Tibial nerve (tissue), 4 donors: ENCODE measurements around the gene FOXJ2. TPM values are rescaled to one million over a fixed set of nuclear protein-coding genes. Genes with fewer than 3 reads are reported as not detected.
"Not testable (repeated sequence)": the region's sequence is repeated elsewhere in the genome, so short reads cannot be mapped to it uniquely, and the experiment has no call there.

ENCODE experiments used
- DNase-seq, 2 donors: peaks; one replicate each; pipeline ENCODE4 v3.0.0-alpha.2; 2019; ENCODE audit warnings: low spot score in 2 of 2
- H3K27ac ChIP-seq, 4 donors: fragments of 200-600 bp; sonication (generic) in 3 of 4; one replicate each; pipeline ENCODE4 v1.5.1; 2017 to 2019; ENCODE audit warnings: mild to moderate bottlenecking in 1 of 4
- H3K27me3 ChIP-seq, 2 donors: fragments of 200-600 bp; sonication (generic) in 1 of 2; one replicate each; pipeline versions ENCODE4 v1.5.1 to v1.6.0; 2017 to 2019
- H3K36me3 ChIP-seq, 3 donors: fragments of 200-600 bp; sonication (generic); one replicate each; pipeline ENCODE4 v1.5.1; 2018 to 2019
- H3K4me1 ChIP-seq, 4 donors: fragments of 200-600 bp; sonication (generic) in 3 of 4; one replicate each; pipeline ENCODE4 v1.5.1; 2017 to 2019
- H3K4me3 ChIP-seq, 4 donors: fragments of 200-600 bp; sonication (generic) in 3 of 4; one replicate each; pipeline ENCODE4 v1.5.1; 2017 to 2019; ENCODE audit warnings: mild to moderate bottlenecking in 1 of 4, moderate library complexity in 1 of 4
- H3K9me3 ChIP-seq, 4 donors: fragments of 200-600 bp; sonication (generic) in 3 of 4; one replicate each; pipeline ENCODE4 v1.5.1; 2017 to 2019
- EP300 ChIP-seq, 2 donors: sonication (generic); formaldehyde crosslinking; IDR thresholded peaks; one replicate each; pipeline ENCODE4 v1.6.1; 2017; ENCODE audit warnings: antibody characterized with exemption in 2 of 2, mild to moderate bottlenecking in 1 of 2
- POLR2A ChIP-seq, 2 donors: fragments of 450-650 bp; IDR thresholded peaks; one replicate each; pipeline ENCODE4 v1.6.1; 2017; ENCODE audit warnings: antibody characterized with exemption in 2 of 2, mild to moderate bottlenecking in 2 of 2, moderate library complexity in 2 of 2
- WGBS, 2 donors: methylation state at CpG; one replicate each; pipeline ENCODE4 v1.1.5; 2018; 5-methylcytosine and 5-hydroxymethylcytosine counted together
- total RNA-seq, 4 donors: library from RNA; depleted of rRNA; stranded (reverse); fragments of >200 nt; gene quantifications; one replicate each; pipeline ENCODE4 v1.1.0, GENCODE V29; 2016
- TF ChIP-seq, protein P1 (sequence below), 5 experiments: fragments of 200-600 bp in 3 of 5; fragments of 450-650 bp in 2 of 5; sonication (generic) in 3 of 5; IDR thresholded peaks; one replicate each; pipeline ENCODE4 v1.5.1; 2016 to 2019; ENCODE audit warnings: antibody characterized with exemption in 5 of 5, mild to moderate bottlenecking in 3 of 5, moderate library complexity in 2 of 5

Gene FOXJ2
- total RNA-seq, 4 donors from 2014 or later, result 19.4 to 24.7 (median 20.1) TPM

DNA sequence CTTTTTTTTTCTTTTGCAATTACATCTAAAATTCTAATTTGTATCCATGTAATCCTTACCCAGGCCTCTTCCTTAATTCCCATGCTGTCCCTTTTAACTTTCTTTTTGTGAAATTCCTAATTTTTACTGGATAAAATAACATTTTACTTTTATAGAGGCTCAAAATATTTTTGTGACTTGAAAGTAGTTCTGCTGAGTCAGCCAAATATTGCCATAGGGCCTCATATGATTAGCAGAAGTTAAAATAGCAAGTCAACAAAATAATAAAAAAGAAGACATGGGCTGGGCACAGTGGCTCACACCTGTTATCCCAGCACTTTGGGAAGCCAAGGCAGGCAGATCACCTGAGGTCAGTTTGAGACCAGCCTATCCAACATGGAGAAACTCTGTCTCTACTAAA is 31.6 kb downstream of the FOXJ2 start:
- H3K9me3 ChIP-seq, result no peaks in the 10 kb centered on the region
- peak overlapping the region in 2 of 4 donors; percentile 32 to 62 for H3K27ac ChIP-seq
- TF ChIP-seq, protein P1, sequence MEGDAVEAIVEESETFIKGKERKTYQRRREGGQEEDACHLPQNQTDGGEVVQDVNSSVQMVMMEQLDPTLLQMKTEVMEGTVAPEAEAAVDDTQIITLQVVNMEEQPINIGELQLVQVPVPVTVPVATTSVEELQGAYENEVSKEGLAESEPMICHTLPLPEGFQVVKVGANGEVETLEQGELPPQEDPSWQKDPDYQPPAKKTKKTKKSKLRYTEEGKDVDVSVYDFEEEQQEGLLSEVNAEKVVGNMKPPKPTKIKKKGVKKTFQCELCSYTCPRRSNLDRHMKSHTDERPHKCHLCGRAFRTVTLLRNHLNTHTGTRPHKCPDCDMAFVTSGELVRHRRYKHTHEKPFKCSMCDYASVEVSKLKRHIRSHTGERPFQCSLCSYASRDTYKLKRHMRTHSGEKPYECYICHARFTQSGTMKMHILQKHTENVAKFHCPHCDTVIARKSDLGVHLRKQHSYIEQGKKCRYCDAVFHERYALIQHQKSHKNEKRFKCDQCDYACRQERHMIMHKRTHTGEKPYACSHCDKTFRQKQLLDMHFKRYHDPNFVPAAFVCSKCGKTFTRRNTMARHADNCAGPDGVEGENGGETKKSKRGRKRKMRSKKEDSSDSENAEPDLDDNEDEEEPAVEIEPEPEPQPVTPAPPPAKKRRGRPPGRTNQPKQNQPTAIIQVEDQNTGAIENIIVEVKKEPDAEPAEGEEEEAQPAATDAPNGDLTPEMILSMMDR (IDR thresholded peaks at IDR 0.05), result no peak
- TF ChIP-seq POLR2A (IDR thresholded peaks at IDR 0.05), result no peak
- no peak for TF ChIP-seq EP300 (IDR thresholded peaks at IDR 0.05)
- H3K36me3 ChIP-seq, result no peaks in the 10 kb centered on the region
- no peak for DNase-seq
- peak overlapping the region in 1 of 4 donors; percentile 20 for H3K4me3 ChIP-seq
- no peaks in the 10 kb centered on the region for H3K4me1 ChIP-seq
- H3K27me3 ChIP-seq, result no peaks in the 10 kb centered on the region

GRCh38 chr12:8065991-8066594 is 33.6 kb downstream of the FOXJ2 start, which contains the start of gene C3AR1:
TSS of gene C3AR1 (minus strand) at chr12:8066359. CDS start at chr12:8060185, 6,174 bp downstream.
- H3K36me3 ChIP-seq, result no peaks in the 10 kb centered on the region
- WGBS, 2 donors, result 34 to 40% methylated on average over 2 of the region's 2 CpGs
- no peaks in the 10 kb centered on the region for H3K4me1 ChIP-seq
- no peaks in the 10 kb centered on the region for H3K9me3 ChIP-seq
- peak within 1 kb of the TSS in 1 of 4 donors; percentile 20 for H3K4me3 ChIP-seq
- no peaks in the 10 kb centered on the region for H3K27me3 ChIP-seq
- peak in 1 of 2 donors; percentile 44 for DNase-seq
- TF ChIP-seq, protein P1 (IDR thresholded peaks at IDR 0.05), result no peak
- TF ChIP-seq EP300 (IDR thresholded peaks at IDR 0.05), result peak in 1 of 2 donors; percentile 73
- TF ChIP-seq POLR2A (IDR thresholded peaks at IDR 0.05), result peak; percentile 7 to 28
- peak within 1 kb of the TSS in 3 of 4 donors; percentile 50 to 64 (median 62) for H3K27ac ChIP-seq

DNA sequence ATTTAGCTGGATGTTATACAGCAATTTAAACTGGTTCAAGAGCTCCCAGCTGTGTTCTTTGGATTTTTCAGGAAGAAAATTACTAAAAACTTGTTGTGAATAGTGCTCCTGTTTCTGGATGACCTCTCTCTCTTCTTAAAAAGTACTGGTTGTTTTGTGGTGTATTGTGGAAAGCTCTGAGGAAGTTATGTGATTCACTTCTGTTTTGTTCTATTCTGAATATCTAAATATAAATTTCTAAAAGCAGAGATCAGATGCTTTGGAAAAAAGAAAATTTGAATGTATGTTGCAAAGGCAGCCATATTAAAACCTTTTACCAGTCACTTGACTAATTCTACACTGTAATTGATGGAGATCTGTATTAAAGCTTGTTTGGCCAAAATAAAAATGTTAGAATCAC is 37.1 kb downstream of the FOXJ2 start:
- Histone ChIP-seq H3K4me3 (no peak overlapping the region), H3K27ac (peak overlapping the region in 1 of 4 donors; percentile 65), H3K27me3 (no peaks in the 10 kb centered on the region), H3K9me3 (no peaks in the 10 kb centered on the region), H3K36me3 (no peaks in the 10 kb centered on the region), H3K4me1 (no peaks in the 10 kb centered on the region)
- TF ChIP-seq, protein P1 (IDR thresholded peaks at IDR 0.05), result no peak
- peak in 1 of 2 donors; percentile 27 for TF ChIP-seq EP300 (IDR thresholded peaks at IDR 0.05)
- DNase-seq, result no peak

DNA sequence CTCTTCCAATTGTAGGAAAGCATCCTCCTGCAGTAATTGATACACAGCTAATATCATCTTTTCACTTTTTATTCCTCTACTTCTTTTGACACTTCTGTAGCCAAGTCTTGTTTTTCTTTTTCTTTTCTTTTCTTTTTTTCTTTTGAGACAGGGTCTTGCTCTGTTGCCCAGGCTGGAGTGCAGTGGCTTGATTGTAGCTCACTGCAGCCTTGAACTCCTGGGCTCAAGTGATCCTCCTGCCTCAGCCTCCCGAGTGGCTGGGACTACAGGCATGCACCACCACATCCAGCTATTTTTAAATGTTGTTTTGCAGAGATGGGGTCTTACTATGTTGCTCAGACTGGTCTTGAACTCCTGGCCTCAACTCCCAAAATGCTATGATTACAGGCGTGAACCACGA is 39.3 kb downstream of the FOXJ2 start:
- not testable (repeated sequence) for H3K4me1 ChIP-seq, H3K27ac ChIP-seq
- WGBS, 2 donors, result 84 to 94% methylated on average over 3 of the region's 3 CpGs

GRCh38 chr12:8075935-8076334 is 43.4 kb downstream of the FOXJ2 start:
- 88 to 89% methylated on average over 6 of the region's 6 CpGs for WGBS, 2 donors

More for the DNA sequence above, 39.3 kb downstream of the FOXJ2 start:
- H3K9me3 ChIP-seq, H3K4me3 ChIP-seq, H3K27me3 ChIP-seq, H3K36me3 ChIP-seq, DNase-seq: not testable (repeated sequence)

More at GRCh38 chr12:8075935-8076334, 43.4 kb downstream of the FOXJ2 start:
- Histone ChIP-seq H3K4me3 (no peak overlapping the region), H3K36me3 (no peaks in the 10 kb centered on the region), H3K9me3 (no peaks in the 10 kb centered on the region), H3K4me1 (peaks cover 0 to 18% (median 4%) of the 10 kb centered on the region in 4 donors), H3K27ac (no peak overlapping the region), H3K27me3 (no peaks in the 10 kb centered on the region)
- no peak for DNase-seq
- TF ChIP-seq EP300 (IDR thresholded peaks at IDR 0.05) (no peak), POLR2A (IDR thresholded peaks at IDR 0.05) (no peak)
- TF ChIP-seq, protein P1 (IDR thresholded peaks at IDR 0.05), result no peak
